GM12878 (cell line): ENCODE data around the gene FGD5. TPM values are rescaled to one million over a fixed set of nuclear protein-coding genes. Genes with fewer than 3 reads are reported as not detected.

ENCODE experiments used
- ATAC-seq: fragments of 200-7000 bp; cut with Tn5 transposase; 3 replicates; pipeline ENCODE4 v1.9.1; 2020; ENCODE audit warnings: mild to moderate bottlenecking, moderate library complexity
- BruUV-seq: library from RNA; stranded (reverse); fragments of 400-500 nt; replicated peaks from 2 replicates; lab custom pipeline; 2021; lab: Mats Ljungman, UMichigan
- CTCF ChIA-PET: fragments of 300-600 bp; sonication (Branson Sonifier 250); formaldehyde crosslinking; extraction: SDS; loops from one replicate; lab custom pipeline; 2021; ENCODE audit warnings: inconsistent platforms; lab: Yijun Ruan, JAX
- POLR2A ChIA-PET: fragments of 350-600 bp; formaldehyde crosslinking; extraction: SDS; loops from one replicate; lab custom pipeline; 2021; ENCODE audit warnings: inconsistent platforms; lab: Charles Lee
- RAD21 ChIA-PET: fragments of 300-600 bp; sonication (Branson Sonifier 250); formaldehyde crosslinking; loops from one replicate; lab custom pipeline; 2023; ENCODE audit warnings: antibody characterized with exemption; ENCODE audit not compliant: unreplicated experiment; lab: Charles Lee
- SMC1A ChIA-PET: fragments of 300-600 bp; sonication (Branson Sonifier 250); formaldehyde crosslinking; loops from one replicate; lab custom pipeline; 2023; ENCODE audit not compliant: unreplicated experiment, uncharacterized antibody; lab: Charles Lee
- DNase-seq: peaks from one replicate; pipeline ENCODE4 v3.0.0-alpha.2; 2011; ENCODE audit warnings: low read depth, low spot score
- FAIRE-seq: peaks from 3 replicates; lab custom pipeline; 2011; peaks lifted over from hg19 to GRCh38; lab: Jason Lieb, UNC
- H2AFZ ChIP-seq: 2 replicates; pipeline ENCODE4 v1.6.0; 2011; ENCODE audit warnings: low read depth, low read length, control low read depth; ENCODE audit not compliant: control insufficient read depth
- H3K27ac ChIP-seq: 2 replicates; pipeline ENCODE4 v1.5.1; 2011; ENCODE audit warnings: control low read depth; ENCODE audit not compliant: control insufficient read depth, insufficient read depth
- H3K27me3 ChIP-seq, 2 experiments: replicated peaks in 1 of 2; 2 replicates each; pipeline versions ENCODE4 v1.6.0 to v1.6.1; 2011; ENCODE audit warnings: low read length in 1 of 2; ENCODE audit not compliant: control insufficient read depth in 2 of 2, insufficient read depth in 2 of 2
- H3K36me3 ChIP-seq, 2 experiments: 2 replicates each; pipeline ENCODE4 v1.5.1; 2011; ENCODE audit warnings: low read length in 1 of 2; ENCODE audit not compliant: control insufficient read depth in 2 of 2, insufficient read depth in 2 of 2
- H3K4me1 ChIP-seq: 2 replicates; pipeline ENCODE4 v1.6.1; 2011; ENCODE audit warnings: mild to moderate bottlenecking, low read length, moderate library complexity, mixed read lengths; ENCODE audit not compliant: control insufficient read depth, insufficient read depth
- H3K4me2 ChIP-seq: 2 replicates; pipeline ENCODE4 v1.6.0; 2011; ENCODE audit warnings: control low read depth; ENCODE audit not compliant: control insufficient read depth, insufficient read depth
- H3K4me3 ChIP-seq: fragments of 200-600 bp; sonication (generic); 2 replicates; pipeline ENCODE4 v1.5.1; 2016
- H3K79me2 ChIP-seq: 2 replicates; pipeline ENCODE4 v1.6.0; 2011; ENCODE audit warnings: low read length; ENCODE audit not compliant: control insufficient read depth, insufficient read depth
- H3K9ac ChIP-seq: 2 replicates; pipeline ENCODE4 v1.8.0; 2011; ENCODE audit warnings: low read length, control low read depth, mixed read lengths; ENCODE audit not compliant: control insufficient read depth, insufficient read depth
- H3K9me3 ChIP-seq: replicated peaks from 3 replicates; pipeline ENCODE4 v1.5.1; 2011; ENCODE audit warnings: mild to moderate bottlenecking, low read length; ENCODE audit not compliant: control insufficient read depth, insufficient read depth
- H4K20me1 ChIP-seq: 2 replicates; pipeline ENCODE4 v1.6.0; 2011; ENCODE audit not compliant: control insufficient read depth, insufficient read depth
- MLLT1 ChIP-seq: fragments of 450-650 bp; IDR thresholded peaks from 2 replicates; pipeline ENCODE4 v1.6.1; 2016; ENCODE audit warnings: mild to moderate bottlenecking
- ZNF24 ChIP-seq: fragments of 450-650 bp; IDR thresholded peaks from 2 replicates; pipeline ENCODE4 v1.6.1; 2017; ENCODE audit warnings: antibody characterized with exemption, mild to moderate bottlenecking
- WGBS: methylation state at CpG from one replicate; pipeline ENCODE4 v1.1.6; 2016; ENCODE audit warnings: low lambda C conversion rate; ENCODE audit not compliant: insufficient replicate concordance, insufficient coverage; ENCODE audit errors: missing lambda C conversion rate; 5-methylcytosine and 5-hydroxymethylcytosine counted together
- in situ Hi-C: fragments of 300-500 bp; cut with MboI; formaldehyde crosslinking; loops from 9 replicates; pipeline ENCODE4 v1.14.3; 2018; ENCODE audit warnings: mixed read lengths
- intact Hi-C: fragments of 100-400 bp; cut with micrococcal nuclease; formaldehyde crosslinking; loops from one replicate; pipeline ENCODE4 v1.14.2; 2022; ENCODE audit not compliant: unreplicated experiment
- polyA plus RNA-seq, 11 experiments: library from polyadenylated mRNA; depleted of rRNA in 4 of 11; unstranded in 6 of 11; stranded (reverse) in 5 of 11; fragments of >200 nt; fragmentation: Nextera tagmentation in 4 of 11; fragmentation: Illumina TruSeq in 1 of 11; extraction: Ambion mirVana in 4 of 11; extraction: Trizol in 1 of 11; gene quantifications; 1 replicate in 1 of 11; 2 replicates in 10 of 11; pipeline versions ENCODE4 v1.2.1 to v1.2.3, GENCODE V29; 2011 to 2016; ENCODE audit warnings: inconsistent platforms in 2 of 11, missing spikeins in 2 of 11, low read depth in 1 of 11
- total RNA-seq, 4 experiments: library from RNA; depleted of rRNA in 3 of 4; stranded (reverse); fragments of >200 nt in 3 of 4; fragmentation: Illumina TruSeq in 1 of 4; extraction: Trizol in 1 of 4; gene quantifications; 2 replicates each; pipeline versions ENCODE4 v1.2.1 to v1.2.3, GENCODE V29; 2013 to 2021

The FGD5 gene
- total and polyA plus RNA-seq, 10 of the 15 experiments (the other 5 are each of a cell fraction or from before 2014, with no cell fraction given), result 0.03 to 0.13 (median 0.11) TPM; not detected in 3

GRCh38 chr3:14927308-14927707 lies 108.5 kb downstream of the FGD5 start:
- Histone ChIP-seq H4K20me1 (no peaks in the 10 kb centered on the region), H3K36me3 (no peaks in the 10 kb centered on the region), H3K4me3 (no peak overlapping the region), H3K4me1 (no peaks in the 10 kb centered on the region), H3K27ac (no peak overlapping the region), H2AFZ (no peak overlapping the region), H3K79me2 (no peaks in the 10 kb centered on the region), H3K27me3 (no peaks in the 10 kb centered on the region), H3K9me3 (no peaks in the 10 kb centered on the region), H3K9ac (no peak overlapping the region), H3K4me2 (no peak overlapping the region)
- ATAC-seq (no peak), FAIRE-seq (no peak), DNase-seq (no peak)
- intact Hi-C loops (loop anchor here (5.0 to 10.0 kb wide), 2 partner anchors 90 to 277 kb away; partner anchors contain the start of gene CAPN7), in situ Hi-C loops (no loop called here)
- BruUV-seq, result no TSS peak
- ChIA-PET SMC1A (interaction anchor here (0.6 to 2.8 kb wide), 12 partner anchors 13 to 478 kb away, joined by 3 to 11 read pairs (median 3); no protein-coding TSS in a partner anchor), RAD21 (interaction anchor here (0.6 to 1.9 kb wide), 5 partner anchors 13 to 172 kb away, joined by 3 to 6 read pairs (median 4); partner anchors contain the start of gene RBSN), CTCF (interaction anchor here (0.6 to 2.7 kb wide), 18 partner anchors 20 to 478 kb away, joined by 3 to 12 read pairs (median 4); no protein-coding TSS in a partner anchor), POLR2A (interaction anchor here (1.1 kb wide), 1 partner anchor 10 kb away, joined by 3 read pairs; no protein-coding TSS in a partner anchor)
- TF ChIP-seq MLLT1 (no peak), ZNF24 (0 out of 2 replicates have a peak, but pooled peaks have one; percentile 36)
- 61% methylated on average over 5 of the region's 5 CpGs for WGBS
